HG03196 (cell line): ENCODE data around the gene TRAF2.

Experiments
- ATAC-seq: cut with Tn5 transposase; IDR thresholded peaks from one replicate; pipeline ENCODE4 v1.9.1; 2021; ENCODE audit not compliant: unreplicated experiment

The TRAF2 gene

GRCh38 chr9:136973618-136974617 lies 87.6 kb downstream of the TRAF2 start:
- ATAC-seq: no peak

- no peak for ATAC-seq
Observed at GRCh38 chr9:136974817-136975535, 88.7 kb downstream of the TRAF2 start.

GRCh38 chr9:136975644-136976043 lies 89.3 kb downstream of the TRAF2 start:
- no peak for ATAC-seq
